ENCODE data around the gene NPR3. TPM values are rescaled to one million over a fixed set of nuclear protein-coding genes. Genes with fewer than 3 reads are reported as not detected.

NPR3 gene
- total and polyA plus RNA-seq, 3 donors from 2014 or later: 2.8 to 3.9 (median 3.2) TPM

GRCh38 chr5:32713361-32713769, 2.2 kb downstream of the NPR3 start:
- intact Hi-C loops (cut with DNase I; ENCODE audit: low total_unique reads): loop anchor here (10.0 kb wide), 1 partner anchor 141 kb away; no protein-coding TSS in a partner anchor
- Histone ChIP-seq H3K9me3 (no peaks in the 10 kb centered on the region), H3K27ac (no peak overlapping the region), H3K4me3 (peak overlapping the region; percentile 55 to 66), H3K36me3 (ENCODE audit: low read depth, missing control alignments) (no peaks in the 10 kb centered on the region), H3K4me1 (no peaks in the 10 kb centered on the region), H3K27me3 (no peaks in the 10 kb centered on the region)
- 8 to 29% methylated on average over 8 to 30 of the region's 30 CpGs for WGBS, 2 donors
- peak; percentile 19 for DNase-seq
- TF ChIP-seq CTCF (IDR thresholded peaks at IDR 0.05): no peak
- no peak for TF ChIP-seq POLR2A (IDR thresholded peaks at IDR 0.05)

- intact Hi-C loops (cut with DNase I; ENCODE audit: low total_unique reads): loop anchor here (10.0 kb wide), 1 partner anchor 141 kb away; no protein-coding TSS in a partner anchor
- H3K4me1 ChIP-seq: no peaks in the 10 kb centered on the region
- no peaks in the 10 kb centered on the region for H3K9me3 ChIP-seq
- WGBS, 2 donors: 10 to 23% methylated on average over 6 to 36 of the region's 37 CpGs
- peak; percentile 31 for DNase-seq
- peak overlapping the region; percentile 55 to 66 for H3K4me3 ChIP-seq
- no peaks in the 10 kb centered on the region for H3K27me3 ChIP-seq
- TF ChIP-seq POLR2A (IDR thresholded peaks at IDR 0.05): no peak
- no peak for TF ChIP-seq CTCF (IDR thresholded peaks at IDR 0.05)
- no peaks in the 10 kb centered on the region for H3K36me3 ChIP-seq (ENCODE audit: low read depth, missing control alignments)
- no peak overlapping the region for H3K27ac ChIP-seq
Observed at GRCh38 chr5:32713770-32714381, 2.8 kb downstream of the NPR3 start.

- intact Hi-C loops (cut with DNase I; ENCODE audit: low total_unique reads): loop anchor here (10.0 kb wide), 1 partner anchor 140 kb away; no protein-coding TSS in a partner anchor
- Histone ChIP-seq H3K27ac (no peak overlapping the region), H3K4me3 (no peak overlapping the region), H3K9me3 (no peaks in the 10 kb centered on the region), H3K4me1 (no peaks in the 10 kb centered on the region), H3K36me3 (ENCODE audit: low read depth, missing control alignments) (no peaks in the 10 kb centered on the region), H3K27me3 (no peaks in the 10 kb centered on the region)
- 28 to 29% methylated on average over 4 of the region's 4 CpGs for WGBS, 2 donors
- no peak for TF ChIP-seq CTCF (IDR thresholded peaks at IDR 0.05)
- TF ChIP-seq POLR2A (IDR thresholded peaks at IDR 0.05): no peak
- DNase-seq: no peak
Observed at GRCh38 chr5:32714836-32715235, 3.7 kb downstream of the NPR3 start.

GRCh38 chr5:32720300-32720699, 9.2 kb downstream of the NPR3 start:
- Histone ChIP-seq H3K27me3 (no peaks in the 10 kb centered on the region), H3K36me3 (ENCODE audit: low read depth, missing control alignments) (no peaks in the 10 kb centered on the region), H3K4me1 (no peaks in the 10 kb centered on the region), H3K4me3 (no peak overlapping the region), H3K27ac (no peak overlapping the region), H3K9me3 (no peaks in the 10 kb centered on the region)
- intact Hi-C loops (cut with DNase I; ENCODE audit: low total_unique reads): no loop called here
- no peak for DNase-seq
- TF ChIP-seq CTCF (IDR thresholded peaks at IDR 0.05) (no peak), POLR2A (IDR thresholded peaks at IDR 0.05) (no peak)
- WGBS, 2 donors: 94 to 96% methylated on average over 2 of the region's 2 CpGs

GRCh38 chr5:32721626-32722025, 10.5 kb downstream of the NPR3 start:
- H3K27me3 ChIP-seq: no peaks in the 10 kb centered on the region
- DNase-seq: no peak
- intact Hi-C loops (cut with DNase I; ENCODE audit: low total_unique reads): no loop called here
- H3K9me3 ChIP-seq: no peaks in the 10 kb centered on the region
- no peaks in the 10 kb centered on the region for H3K4me1 ChIP-seq
- H3K36me3 ChIP-seq (ENCODE audit: low read depth, missing control alignments): no peaks in the 10 kb centered on the region
- TF ChIP-seq POLR2A (IDR thresholded peaks at IDR 0.05) (no peak), CTCF (IDR thresholded peaks at IDR 0.05) (no peak)
- H3K27ac ChIP-seq: no peak overlapping the region
- H3K4me3 ChIP-seq: no peak overlapping the region
